ENCODE measurements around the gene SMPD1.

DNA sequence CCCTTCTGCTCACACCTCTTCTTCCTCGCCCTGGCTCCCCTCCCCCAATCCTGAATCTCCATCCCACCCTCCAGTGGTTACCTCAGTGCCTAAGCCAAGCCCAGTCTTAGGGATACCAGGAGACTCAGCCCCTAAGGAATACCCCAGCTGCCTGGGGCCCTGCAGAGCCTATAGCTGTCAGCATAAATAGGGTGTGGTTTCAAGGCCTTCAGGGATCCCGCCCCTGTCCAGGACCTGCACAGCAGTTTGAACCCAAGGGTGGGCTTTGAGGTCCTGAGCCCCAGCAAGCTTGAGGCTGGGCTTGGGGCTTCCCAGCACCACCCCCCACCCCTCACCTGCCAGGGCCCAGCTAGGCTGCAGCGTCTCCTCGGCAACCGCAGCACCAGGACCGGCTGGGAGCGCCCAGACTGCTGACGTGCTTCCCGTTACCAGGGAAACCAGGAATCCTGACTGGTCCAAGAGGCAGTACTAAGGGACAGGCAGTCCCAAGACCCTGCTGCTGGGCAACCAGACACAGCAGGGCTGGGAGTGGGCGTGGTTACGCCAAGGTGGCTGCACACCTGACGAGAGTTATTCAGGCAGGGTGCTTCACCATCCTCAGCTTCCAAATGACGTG lies 14.9 kb downstream of the SMPD1 start:
- TF ChIP-seq, protein P1, sequence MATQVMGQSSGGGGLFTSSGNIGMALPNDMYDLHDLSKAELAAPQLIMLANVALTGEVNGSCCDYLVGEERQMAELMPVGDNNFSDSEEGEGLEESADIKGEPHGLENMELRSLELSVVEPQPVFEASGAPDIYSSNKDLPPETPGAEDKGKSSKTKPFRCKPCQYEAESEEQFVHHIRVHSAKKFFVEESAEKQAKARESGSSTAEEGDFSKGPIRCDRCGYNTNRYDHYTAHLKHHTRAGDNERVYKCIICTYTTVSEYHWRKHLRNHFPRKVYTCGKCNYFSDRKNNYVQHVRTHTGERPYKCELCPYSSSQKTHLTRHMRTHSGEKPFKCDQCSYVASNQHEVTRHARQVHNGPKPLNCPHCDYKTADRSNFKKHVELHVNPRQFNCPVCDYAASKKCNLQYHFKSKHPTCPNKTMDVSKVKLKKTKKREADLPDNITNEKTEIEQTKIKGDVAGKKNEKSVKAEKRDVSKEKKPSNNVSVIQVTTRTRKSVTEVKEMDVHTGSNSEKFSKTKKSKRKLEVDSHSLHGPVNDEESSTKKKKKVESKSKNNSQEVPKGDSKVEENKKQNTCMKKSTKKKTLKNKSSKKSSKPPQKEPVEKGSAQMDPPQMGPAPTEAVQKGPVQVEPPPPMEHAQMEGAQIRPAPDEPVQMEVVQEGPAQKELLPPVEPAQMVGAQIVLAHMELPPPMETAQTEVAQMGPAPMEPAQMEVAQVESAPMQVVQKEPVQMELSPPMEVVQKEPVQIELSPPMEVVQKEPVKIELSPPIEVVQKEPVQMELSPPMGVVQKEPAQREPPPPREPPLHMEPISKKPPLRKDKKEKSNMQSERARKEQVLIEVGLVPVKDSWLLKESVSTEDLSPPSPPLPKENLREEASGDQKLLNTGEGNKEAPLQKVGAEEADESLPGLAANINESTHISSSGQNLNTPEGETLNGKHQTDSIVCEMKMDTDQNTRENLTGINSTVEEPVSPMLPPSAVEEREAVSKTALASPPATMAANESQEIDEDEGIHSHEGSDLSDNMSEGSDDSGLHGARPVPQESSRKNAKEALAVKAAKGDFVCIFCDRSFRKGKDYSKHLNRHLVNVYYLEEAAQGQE (IDR thresholded peaks at IDR 0.05; ENCODE audit: insufficient read depth in 1 of 2, low read depth in 2 of 2, low read length in 2 of 2), result no peak
- no peak for TF ChIP-seq POLR2AphosphoS5 (IDR thresholded peaks at IDR 0.05; ENCODE audit: low read depth, low read length)
- no peak for TF ChIP-seq SIN3A (IDR thresholded peaks at IDR 0.05; ENCODE audit: borderline replicate concordance, insufficient read depth, low read length)
- no peak for TF ChIP-seq TAF1 (IDR thresholded peaks at IDR 0.05; ENCODE audit: borderline replicate concordance, insufficient read depth, low read length)

All from PFSK-1 (cell line).